ENCODE results near the gene VTCN1.

- TF ChIP-seq CTCF (IDR thresholded peaks at IDR 0.05): no peak
- no peak for TF ChIP-seq ZFX (IDR thresholded peaks at IDR 0.05; ENCODE audit: borderline replicate concordance)
These were observed 82.9 kb downstream of the VTCN1 start for GRCh38 chr1:117127795-117128194.

All from 22Rv1 (cell line).